NCI-H460 (cell line): ENCODE results near the gene MYO5A. TPM values are rescaled to one million over a fixed set of nuclear protein-coding genes. Genes with fewer than 3 reads are reported as not detected.
"Not testable (repeated sequence)": the region's sequence is repeated elsewhere in the genome, so short reads cannot be mapped to it uniquely, and the experiment has no call there.

ENCODE experiments used
- DNase-seq: peaks from one replicate; pipeline ENCODE4 v3.0.0-alpha.2; 2016; ENCODE audit warnings: low read depth; ENCODE audit errors: extremely low read depth
- total RNA-seq: library from RNA; depleted of rRNA; stranded (reverse); fragments of >200 nt; shearing (Covaris generic); gene quantifications from 2 replicates; pipeline ENCODE4 v1.2.3, GENCODE V29; 2014

Gene MYO5A
- total RNA-seq, 1 experiment from 2014 or later, result 12.6 TPM

DNA sequence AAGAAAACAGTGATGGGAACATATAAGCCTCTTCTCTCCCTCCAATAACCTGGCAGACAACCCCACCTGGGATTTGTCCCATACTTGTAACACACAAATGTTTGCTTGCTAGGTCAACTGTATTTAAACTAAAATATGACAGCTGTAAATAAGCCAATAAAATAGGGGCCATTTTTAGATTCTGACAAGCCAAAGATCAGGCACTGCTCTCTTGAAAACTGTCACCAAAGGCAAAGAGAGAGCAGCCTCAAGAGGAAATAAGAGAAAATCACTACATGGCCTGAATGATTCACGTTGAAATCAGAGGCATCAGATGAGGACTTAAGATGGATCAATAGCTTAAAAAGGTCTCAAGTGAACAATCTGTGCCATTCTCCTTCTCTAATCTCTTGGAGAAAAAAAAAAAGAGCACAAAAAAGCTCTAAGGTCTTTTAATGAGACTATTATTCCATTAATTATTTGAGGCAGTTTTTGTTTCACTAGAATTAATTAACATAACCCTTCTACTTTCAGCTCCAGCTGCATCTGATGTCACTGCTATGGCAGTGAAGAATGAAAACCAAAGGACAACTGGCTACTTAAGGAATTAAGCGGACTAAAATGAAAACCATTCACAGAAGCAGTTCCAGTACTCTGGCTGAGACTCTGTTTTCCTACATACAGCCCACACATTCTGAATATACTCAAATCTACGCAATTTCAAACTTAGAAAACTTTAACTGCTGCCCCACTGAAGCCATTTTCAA is 19.0 kb downstream of the MYO5A start:
- no peak for DNase-seq

DNA sequence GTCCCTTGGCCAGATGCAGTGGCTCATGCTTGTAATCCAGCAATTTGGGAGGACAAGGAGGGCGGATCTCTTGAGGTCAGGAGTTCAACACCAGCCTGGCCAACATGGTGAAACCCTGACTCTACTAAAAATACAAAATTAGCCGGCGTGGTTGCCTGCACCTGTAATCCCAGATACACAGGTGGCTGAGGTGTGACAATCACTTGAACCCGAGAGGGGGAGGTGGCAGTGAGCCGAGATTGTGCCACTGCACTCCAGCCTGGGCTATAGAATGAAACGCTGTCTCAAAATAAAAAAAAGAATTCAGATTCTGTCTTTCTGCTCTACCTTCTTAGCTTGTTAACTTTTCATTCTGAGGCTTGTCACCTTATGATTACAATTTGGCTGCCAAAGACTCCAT is 22.1 kb downstream of the MYO5A start:
- DNase-seq, result no peak

DNA sequence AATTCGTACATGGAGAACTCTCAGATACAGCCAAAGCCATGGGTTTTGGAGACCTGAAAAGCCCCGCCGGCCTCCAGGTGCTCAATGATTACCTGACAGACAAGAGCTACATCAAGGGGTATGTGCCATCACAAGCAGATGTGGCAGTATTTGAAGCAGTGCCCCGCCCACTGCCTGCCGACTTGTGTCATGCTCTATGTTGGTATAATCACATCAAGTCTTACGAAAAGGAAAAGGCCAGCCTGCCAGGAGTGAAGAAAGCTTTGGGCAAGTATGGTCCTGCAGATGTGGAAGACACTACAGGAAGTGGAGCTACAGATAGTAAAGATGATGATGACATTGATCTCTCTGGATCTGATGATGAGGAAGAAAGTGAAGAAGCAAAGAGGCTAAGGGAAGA is 23.5 kb downstream of the MYO5A start:
- no peak for DNase-seq

DNA sequence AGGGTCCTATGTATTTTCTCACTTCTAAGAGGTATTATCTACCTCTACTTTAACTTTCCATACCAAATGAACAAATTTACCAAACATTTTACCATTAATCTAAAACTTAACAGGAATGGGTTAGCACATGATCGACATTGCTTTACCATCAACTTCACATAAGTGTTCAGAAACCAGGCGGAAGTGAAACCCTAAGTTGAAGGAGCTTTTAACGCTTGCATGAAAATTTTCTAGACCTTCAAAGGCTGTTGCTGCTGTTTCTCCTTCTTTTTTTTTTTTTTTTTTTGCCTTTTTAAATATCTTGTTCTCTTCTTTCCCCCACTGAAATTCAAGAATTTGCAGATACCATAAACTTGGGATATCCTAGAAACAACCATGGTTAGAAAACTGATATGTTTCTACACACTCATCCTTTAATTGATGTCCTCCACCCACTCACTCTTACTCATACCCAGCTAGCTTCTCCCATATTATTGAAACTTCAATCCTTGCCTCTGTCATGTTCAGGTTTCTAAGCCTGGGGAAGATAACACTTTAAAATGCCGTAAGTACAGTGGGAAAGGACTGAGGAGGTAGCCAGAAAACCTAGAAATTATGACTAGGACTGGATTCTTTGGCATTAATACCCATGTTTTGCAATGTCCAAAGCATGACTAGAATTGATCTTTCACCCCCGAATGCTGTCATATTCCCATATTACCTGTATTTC is 24.7 kb downstream of the MYO5A start:
- no peak for DNase-seq

DNA sequence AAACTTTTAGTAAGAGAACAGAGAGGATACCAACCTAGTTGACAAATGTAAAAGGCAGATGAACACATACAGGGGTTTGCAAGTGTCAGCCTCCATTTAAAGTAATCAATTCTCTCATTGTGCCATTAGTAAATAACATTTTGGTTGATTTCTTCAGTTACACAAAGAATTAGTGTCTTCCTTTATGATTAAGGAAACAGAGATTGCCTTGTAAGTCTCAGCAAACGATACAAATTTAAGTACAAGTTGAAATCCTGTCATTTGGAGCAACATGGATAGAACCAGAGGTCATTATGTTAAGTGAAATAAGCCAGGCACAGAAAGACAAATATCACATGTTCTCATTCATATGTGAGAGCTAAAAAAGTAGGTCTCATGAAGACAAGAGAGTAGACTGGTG is 26.1 kb downstream of the MYO5A start:
- DNase-seq, result no peak

DNA sequence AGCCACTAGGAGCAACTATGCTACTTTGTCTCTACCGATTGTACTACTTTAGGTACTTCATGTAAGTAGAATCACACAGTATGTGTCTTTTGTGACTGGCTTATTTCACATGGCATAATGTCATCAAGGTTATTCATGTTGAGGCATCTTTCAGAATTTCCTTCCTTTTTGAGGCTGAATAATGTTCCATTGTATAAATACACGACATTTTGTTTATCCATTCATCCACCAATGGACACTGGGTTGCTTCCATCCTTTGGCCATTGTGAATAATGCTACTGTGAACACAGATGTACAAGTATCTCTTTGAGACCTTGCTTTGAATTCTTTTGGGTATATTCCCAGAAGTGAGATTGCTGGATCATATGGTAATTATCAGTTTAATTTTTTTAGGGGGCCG is 29.2 kb downstream of the MYO5A start:
- no peak for DNase-seq

DNA sequence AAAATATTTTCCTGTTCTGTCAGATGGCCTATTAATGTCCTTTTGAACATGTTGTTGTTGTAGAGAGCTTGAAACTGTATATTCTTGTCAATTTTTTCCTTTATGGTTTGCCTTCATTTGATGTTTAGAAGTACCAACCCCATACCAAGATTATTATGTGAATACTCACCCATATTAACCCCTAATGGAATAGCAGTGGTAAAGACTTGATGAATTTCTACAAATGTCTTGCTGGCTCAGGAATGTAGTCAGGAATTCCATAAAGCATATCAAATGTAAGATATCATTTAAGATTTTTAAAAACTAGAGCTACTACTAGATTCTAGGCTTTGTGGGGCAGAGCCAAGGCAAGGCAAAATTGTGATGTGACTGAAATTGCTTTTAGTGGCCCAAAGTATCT is 30.0 kb downstream of the MYO5A start:
- DNase-seq, result no peak

DNA sequence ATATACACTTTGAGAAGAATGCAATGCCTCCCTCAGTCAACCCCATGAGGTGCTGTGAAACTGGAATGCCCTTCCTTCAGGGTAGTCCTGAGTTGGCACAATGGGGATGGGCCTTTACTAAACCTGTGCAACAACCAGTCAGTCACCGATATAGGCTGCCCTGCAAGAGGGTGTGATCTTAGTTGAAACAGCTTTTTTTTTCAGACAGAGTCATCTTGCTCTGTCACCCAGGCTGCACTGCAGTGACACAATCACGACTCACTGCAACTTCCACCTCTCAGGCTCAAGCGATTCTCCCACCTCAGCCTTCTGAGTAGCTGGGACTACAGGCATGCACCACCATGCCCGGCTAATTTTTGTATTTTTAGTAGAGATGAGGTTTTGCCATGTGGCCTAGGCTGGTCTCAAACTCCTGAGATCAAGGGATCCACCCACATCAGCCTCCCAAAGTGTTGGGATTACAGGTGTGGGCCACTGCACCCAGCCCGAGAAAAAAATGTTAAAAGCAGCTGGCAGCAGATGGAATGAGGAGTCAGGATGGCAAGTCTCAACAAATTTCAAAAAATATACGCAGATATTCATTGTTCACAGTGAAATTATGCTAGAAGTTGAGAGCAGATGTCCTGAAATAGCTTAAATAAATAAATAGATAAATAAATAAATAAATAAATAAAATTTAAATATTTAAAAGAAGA is 31.8 kb downstream of the MYO5A start:
- no peak for DNase-seq

DNA sequence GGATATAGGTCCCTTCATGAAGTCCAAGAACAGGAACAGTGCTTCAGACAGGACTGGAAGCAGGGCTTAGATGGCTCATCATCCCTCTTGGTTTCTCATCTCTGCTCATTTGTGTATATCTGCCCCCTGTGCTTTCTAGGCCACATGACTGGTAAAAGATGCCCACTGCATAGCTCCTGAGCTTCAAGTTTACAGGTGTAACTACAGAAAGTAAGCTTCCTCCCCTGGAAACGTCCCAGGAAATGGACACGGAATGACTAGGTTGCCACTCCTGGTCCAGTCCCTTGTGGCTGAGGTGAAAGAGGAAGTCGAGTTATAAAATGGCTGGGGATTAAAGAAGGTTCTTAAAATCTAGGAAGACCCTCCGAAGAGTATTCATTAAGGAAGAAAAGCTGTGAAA is 32.5 kb downstream of the MYO5A start:
- DNase-seq, result no peak

DNA sequence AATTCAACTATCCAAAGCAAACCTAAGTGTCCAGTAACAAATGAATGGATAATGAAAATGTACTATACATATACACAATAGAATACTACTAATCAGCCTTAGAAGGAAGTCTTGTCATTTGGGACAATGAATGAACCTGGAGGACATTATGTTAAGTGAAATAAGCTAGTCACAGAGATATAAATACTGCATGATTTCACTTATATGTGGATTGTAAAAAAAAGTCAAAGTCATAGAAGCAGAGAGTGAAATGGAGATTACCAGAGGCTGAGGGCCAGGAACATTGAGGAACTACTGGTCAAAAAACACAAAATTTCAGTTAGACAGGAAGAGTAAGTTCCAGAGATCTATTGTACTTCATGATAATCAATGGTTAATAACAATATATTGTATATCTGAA is 33.6 kb downstream of the MYO5A start:
- DNase-seq, result no peak

DNA sequence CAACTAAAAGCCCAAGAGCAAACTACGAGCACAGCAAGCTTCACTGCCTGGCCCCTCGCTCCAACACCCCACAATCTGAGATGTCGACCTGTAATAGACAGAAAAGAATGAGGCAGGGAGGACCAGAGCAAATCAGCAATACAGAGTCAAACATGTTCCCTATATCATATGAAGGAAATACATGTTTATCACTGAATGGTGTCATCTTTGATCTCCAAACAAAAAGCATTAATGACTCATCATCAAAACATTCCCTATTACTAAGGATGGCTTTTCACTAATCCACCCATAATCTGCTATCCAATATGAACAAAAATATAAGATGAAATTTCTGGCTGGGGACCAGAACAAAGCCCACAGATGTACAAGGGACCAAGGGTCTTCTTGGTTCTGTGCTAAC is 34.7 kb downstream of the MYO5A start:
- DNase-seq, result no peak

DNA sequence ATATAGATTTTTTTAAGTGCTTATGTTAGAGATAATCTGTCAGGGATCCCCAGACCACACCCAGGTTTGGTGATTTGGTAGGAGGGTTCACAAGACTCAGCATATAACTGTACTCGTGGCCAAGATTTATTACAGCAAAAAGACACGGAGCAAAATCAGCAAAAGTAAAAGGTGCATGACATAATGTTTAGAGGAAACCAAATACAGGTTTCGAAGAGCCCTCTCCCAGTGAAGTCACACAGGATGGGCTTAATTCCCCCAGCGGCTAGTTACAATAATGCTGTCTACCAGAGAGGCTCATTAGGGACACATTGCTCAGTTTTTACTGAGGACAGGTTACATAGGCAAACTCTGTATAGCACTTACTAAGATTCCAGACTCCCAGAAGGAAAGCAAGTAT is 36.5 kb downstream of the MYO5A start:
- DNase-seq, result no peak

DNA sequence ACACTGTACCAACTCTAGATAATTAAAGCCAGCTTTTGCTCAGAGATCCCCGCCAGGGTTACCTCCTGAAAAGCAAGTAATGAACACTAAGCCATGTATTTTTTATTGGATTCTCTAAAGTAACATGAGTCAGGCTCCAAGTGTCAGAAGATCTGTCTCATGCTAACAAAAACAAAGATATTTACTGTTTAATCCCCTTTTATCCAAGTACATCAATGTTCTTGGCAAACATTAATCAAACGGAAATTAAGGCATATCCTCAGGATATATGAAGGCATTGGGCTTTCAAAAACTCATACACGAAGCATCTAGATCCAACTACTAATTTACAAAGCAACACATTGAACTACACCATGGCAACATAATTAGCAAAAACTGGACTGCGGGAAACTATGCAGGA is 37.2 kb downstream of the MYO5A start:
- no peak for DNase-seq

DNA sequence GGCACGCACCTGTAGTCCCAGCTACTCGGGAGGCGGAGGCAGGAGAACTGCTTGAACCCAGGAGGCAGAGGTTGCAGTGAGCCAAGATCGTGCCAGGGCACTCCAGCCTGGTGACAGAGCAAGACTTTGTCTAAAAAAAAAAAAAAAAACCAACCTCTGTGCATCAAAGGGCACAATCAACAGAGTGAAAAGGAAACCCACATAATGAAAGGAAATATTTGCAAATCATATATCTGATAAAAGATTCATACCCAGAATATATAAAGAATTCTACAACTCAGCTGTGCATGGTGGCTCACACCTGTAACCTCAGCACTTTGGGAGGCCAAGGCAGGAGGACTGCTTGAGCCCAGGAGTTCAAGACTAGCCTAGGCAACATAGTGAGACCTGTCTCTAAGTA is 39.2 kb downstream of the MYO5A start:
- DNase-seq, result not testable (repeated sequence)

DNA sequence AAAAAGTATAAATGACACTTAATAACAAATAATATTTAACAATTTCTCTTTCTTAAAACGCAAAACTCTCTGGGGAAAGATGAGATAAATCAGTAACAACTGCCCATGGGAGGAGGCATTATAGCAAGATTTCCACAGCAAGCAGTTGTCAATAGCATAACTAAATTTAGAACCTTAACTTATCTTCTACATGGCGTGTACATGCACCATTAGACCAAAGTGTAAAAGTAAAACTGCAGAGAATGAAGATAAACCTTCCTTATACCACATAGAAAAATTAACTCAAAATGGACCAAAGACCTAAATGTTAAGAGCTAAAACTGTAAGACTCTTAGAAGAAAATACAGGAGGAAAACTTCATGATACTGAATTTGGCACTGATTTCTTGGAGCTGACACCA is 39.9 kb downstream of the MYO5A start:
- no peak for DNase-seq

DNA sequence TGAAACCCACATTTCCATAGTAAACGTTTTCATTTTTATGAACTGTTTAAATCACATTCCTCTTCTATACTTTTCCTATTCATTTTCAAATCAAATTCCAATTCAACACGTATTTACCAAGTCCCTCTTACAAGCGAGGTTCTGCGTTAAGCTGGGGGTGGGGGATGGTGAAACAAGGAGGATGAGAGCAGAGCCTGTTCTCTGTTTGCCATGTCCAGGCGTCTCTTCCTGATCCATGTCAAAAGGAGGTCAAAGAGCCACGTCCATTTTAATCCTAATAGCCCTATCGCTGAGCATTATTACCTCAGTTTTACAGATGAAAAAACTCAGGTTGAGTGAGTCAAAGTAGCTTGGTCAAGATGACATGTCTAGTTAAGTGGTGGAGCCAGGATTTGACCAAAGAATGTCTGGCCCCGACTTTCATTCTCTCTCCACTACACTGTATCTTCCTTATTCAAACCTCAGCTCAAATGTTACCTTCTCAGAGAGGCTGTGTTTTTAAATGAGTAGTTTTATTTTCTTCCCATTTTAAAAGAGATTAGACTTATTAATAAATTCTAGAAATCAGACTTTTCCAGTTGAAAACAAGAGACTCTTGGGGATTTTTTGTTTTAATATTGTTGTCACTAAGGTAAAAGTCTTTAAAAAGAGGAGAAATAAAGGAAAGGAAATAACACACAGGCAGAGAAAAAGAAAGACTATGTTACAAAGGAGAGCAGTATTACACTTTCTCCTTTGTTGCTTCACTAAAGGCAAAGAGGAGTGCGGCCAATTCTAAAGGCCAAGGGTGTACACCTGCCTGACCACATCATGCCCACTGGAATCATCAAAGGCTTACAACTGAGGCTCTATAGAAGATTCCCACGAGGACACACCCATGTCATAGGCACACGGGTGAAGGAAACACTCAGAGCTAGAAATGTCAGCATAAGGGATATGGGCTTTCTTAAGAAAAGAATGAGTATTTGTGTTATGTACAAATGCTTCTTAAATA is 42.4 kb downstream of the MYO5A start:
- DNase-seq, result no peak

DNA sequence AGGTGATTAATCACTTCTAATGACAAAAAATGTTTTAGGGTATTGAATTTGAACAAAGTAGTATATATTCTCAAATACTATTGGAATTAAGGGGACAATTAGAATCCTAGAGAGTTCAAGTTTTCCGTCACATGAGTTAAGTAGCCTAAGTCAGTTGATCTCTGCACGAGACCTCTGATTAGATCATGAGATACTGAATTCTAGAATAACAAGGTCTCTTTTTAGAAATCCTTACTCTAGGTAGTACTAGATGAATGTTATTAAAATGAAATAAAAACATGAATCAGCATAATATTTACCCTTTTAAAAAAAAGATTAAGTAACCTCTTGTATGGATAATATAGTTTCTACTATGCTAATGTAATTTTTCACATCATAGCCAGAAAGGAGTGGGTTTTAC is 43.4 kb downstream of the MYO5A start:
- DNase-seq, result no peak

DNA sequence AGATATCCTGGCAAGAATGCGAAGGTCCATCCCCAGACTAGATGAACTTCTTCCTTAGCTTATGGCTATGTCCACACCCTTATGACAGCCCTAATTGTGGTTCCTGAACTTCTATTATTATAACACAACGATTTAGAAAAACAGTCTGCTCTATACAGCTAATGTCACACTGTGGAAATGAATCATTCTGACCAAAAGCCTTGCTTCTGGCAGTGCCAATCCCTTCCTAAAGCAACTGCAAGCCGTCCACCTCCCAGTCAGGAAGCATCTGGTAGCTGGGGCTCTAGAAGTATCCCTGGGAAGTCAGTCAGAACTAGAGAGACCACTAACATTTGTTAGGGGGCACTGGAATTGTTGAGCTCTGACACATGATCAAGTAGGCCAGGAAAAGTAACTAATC is 45.0 kb downstream of the MYO5A start:
- DNase-seq, result no peak

DNA sequence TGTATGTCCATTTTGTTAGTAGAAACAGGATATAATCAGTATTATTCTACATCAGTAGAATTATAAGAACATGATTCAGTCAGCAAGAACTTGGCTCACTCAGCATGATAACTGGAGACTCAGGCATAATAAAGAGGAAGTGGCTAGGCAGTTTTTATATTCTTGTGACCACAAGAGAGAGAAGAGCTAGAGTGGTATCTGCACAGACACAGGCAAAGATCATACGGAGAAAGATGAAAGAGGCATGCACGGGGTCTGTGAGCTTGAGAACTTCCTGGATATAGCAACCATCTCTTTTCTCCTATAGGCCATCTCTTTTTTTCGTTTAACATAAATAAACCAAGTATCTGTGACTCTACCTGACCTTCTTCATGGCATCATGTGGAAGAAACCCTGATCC is 46.8 kb downstream of the MYO5A start:
- DNase-seq, result no peak

DNA sequence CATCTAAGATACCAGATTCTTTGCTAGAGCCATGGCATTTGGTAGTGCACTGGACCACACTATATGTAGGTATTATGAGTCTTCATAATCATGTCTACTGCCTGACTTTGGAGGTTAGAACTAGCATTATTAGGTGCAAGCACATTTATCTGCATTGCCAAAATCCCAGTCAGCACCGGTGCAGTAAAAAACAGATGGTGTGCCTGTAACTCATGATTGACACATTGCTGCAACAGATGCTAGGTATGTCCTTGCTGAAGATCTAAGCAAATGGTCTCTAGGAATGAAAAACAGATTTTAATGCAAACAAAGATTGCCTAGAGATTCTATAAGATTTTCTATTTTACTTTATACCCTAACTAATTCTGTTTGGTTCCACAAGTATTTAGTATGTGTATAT is 47.7 kb downstream of the MYO5A start:
- no peak for DNase-seq

DNA sequence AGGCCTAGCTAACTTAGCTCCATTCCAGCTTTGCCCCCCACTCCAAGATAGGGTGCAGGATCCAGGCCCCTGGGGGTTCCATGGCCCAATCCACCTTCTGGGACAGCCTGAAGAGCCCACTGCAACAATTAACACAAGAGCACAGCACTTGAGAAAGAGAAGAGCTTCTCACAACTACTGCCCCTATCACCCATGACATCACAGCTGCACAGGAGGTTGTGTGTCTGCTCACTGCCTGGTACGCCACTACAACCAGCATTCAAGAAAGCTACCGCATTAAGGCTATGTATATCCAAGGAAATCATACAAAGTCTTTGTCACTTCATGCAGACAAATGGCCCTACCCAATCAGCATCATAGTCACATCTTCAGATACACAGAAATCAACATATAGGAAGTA is 62.0 kb downstream of the MYO5A start:
- DNase-seq, result no peak
